Measurements from ENCODE around the gene TCTN3.
A peak's percentile ranks its signal among the peaks of the same experiment; 100 is the strongest.
"Not testable (repeated sequence)": the region's sequence is repeated elsewhere in the genome, so short reads cannot be mapped to it uniquely, and the experiment has no call there.

Gene TCTN3, protein sequence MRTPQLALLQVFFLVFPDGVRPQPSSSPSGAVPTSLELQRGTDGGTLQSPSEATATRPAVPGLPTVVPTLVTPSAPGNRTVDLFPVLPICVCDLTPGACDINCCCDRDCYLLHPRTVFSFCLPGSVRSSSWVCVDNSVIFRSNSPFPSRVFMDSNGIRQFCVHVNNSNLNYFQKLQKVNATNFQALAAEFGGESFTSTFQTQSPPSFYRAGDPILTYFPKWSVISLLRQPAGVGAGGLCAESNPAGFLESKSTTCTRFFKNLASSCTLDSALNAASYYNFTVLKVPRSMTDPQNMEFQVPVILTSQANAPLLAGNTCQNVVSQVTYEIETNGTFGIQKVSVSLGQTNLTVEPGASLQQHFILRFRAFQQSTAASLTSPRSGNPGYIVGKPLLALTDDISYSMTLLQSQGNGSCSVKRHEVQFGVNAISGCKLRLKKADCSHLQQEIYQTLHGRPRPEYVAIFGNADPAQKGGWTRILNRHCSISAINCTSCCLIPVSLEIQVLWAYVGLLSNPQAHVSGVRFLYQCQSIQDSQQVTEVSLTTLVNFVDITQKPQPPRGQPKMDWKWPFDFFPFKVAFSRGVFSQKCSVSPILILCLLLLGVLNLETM

DNA sequence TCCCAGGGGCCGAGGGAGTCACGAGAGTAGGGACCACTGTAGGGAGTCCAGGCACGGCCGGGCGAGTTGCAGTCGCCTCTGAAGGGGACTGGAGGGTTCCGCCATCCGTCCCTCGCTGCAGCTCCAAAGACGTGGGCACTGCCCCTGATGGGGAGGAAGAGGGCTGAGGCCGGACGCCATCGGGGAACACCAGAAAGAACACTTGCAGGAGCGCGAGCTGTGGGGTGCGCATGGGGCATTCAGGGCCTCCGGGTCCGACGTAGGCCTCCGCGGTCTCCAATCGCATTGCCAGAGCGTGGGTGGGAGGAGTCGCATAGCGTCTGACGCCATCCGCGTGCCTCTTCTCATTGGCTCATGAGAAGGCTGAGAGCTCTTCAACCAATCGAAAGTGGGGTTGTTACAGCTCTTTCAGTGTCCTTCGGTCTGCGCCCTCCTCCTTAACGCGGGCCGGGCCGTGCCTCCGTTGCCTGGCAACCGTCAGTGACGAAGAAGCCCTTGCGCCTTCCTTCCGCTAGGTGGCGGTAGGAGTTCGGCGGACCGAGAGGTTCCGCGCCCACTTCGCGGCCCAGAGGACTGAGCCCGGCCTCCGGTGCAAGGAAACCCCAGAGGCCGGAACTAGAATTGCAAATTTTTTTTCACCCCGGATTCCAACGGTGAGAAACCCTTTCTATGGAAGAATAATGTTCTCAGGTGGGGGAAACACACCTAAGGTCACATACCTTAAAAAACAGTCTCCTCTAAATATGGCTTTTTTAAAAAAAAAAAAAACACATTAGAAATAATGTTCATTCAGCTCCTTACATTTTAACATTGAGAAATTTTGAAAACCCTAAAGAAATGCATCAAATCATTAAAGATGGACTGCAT lies at the start of gene TCTN3:
Gene TCTN3 (minus strand): TSS at position 260 of the 867 bp plus-strand sequence. CDS start 28 bp downstream, at position 232.
- peak; percentile 95 for DNase-seq

DNA sequence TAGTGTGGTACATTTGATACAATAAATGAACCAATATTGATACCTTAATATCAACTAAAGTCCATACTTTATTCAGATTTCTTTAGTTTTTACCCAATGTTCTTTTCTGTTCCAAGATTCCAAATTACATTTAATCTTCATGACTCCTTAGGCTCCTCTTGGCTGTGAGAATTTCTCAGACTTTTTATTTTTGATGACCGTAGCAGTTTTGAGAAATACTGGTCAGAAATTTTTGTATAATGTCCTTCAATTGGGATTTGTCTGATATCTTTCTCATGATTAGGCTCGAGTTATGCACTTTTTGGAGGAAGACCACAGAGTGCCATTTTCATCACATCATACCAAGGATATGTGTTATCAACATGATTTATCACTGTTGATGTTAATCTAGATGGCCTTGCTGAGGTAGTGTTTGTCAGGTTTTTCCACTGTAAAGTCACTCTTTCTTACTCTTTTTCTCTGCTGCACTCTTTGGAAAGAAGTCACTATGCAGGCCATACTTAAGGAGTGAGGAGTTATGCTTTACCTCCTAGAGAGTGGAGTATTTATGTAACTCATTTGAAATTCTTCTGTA lies 49.3 kb upstream of the TCTN3 start:
- no peak for DNase-seq

DNA sequence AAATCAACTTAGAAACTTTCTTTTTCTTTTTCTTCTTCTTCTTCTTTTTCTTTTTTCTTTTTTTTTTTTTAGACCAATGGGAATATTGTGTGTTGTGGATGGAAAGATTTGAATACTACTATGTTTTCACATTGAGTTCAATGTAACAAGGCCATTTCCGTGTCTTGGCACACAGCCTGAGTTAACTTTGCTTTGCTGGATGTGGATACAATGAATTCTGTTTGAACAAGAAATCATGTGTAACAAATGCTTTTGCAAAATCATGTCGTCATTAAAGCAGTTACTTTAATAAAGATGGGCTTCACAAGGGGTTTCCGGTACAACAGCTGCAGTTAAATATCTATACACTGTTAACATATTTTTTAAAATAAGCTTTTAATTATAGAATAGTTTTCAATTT lies 48.8 kb upstream of the TCTN3 start:
- DNase-seq, result no peak

DNA sequence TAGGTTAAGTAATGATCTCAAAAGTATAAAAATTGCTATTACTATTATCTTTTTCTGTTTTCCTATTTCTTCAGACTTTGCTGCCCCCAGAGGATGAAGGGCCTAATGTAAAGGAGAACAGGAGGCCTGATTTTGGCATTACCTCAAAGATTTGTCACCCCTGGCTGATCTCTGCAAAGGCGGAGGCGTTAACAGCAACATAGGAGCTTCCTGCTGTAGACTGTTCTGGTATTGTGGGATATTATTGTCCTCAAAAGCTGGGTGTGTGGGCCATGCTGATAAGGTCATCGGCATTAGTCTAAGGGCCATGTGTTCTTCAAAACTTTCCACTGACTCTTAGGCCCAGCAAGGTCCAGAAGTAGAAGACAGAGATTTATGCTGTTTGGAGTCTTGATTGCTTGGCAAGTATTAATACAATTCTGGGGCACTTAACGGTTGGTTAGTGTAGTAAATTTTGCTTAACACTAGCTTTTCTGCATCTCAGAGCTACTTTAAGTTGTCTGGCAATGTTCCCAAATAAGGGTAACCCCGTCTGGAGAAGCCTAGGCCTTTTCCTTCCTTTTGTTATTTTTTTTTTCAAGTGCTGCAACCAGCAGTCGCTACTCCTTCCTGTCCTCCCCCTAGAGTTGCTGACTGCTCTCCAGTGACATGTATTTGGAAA lies 48.2 kb upstream of the TCTN3 start:
- DNase-seq, result no peak

DNA sequence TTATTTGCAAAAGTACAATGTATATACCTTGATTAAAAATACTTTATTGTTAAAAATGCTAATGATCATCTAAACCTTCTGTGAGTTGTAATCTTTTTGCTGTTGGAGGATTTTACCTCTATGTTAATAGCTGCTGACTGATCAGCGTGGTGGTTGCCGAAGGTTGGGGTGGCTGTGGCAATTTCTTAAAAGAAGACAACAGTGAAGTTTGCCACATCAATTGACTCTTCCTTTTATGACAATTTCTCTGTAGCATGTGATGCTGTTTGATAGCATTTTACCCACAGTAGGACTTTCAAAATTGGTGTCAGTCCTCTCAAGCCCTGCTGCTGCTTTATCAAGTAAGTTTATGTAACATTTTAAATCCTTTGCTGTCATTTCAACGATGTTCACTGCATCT lies 45.3 kb upstream of the TCTN3 start:
- no peak for DNase-seq

DNA sequence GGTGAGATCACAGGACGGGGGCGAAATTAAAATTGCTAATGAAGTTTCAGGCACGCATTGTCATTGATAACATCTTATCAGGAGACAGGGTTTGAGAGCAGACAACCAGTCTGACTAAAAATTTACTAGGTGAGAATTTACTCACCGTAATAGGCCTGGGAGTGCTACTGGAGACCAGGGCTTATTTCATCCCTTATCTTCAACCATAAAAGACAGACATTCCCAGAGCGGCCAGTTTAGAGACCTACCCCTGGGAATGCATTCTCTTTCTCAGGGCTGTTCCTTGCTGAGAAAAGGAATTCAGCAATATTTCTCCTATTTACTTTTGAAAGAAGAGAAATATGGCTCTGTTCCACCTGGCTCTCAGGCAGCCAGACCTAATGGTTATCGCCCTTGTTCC lies 39.2 kb upstream of the TCTN3 start:
- DNase-seq, result not testable (repeated sequence)

DNA sequence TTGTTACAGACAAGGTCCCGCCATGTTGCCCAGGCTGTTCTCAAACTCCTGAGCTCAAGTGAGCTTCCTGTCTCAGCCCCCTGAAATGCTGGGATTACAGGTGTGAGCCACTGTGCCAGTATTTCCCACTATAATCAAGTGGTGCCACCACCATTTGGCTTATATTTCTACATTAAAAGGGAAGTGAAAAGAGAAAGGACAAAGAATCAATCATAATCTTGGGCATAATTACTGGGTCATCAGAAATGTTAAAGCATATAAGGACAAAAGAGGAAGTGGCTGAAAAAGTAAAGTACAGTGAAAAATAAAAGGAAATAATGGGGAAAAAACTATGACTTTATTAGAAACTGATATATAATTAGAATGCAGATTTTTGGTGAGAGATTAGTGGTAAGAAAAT lies 36.5 kb upstream of the TCTN3 start:
- no peak for DNase-seq

DNA sequence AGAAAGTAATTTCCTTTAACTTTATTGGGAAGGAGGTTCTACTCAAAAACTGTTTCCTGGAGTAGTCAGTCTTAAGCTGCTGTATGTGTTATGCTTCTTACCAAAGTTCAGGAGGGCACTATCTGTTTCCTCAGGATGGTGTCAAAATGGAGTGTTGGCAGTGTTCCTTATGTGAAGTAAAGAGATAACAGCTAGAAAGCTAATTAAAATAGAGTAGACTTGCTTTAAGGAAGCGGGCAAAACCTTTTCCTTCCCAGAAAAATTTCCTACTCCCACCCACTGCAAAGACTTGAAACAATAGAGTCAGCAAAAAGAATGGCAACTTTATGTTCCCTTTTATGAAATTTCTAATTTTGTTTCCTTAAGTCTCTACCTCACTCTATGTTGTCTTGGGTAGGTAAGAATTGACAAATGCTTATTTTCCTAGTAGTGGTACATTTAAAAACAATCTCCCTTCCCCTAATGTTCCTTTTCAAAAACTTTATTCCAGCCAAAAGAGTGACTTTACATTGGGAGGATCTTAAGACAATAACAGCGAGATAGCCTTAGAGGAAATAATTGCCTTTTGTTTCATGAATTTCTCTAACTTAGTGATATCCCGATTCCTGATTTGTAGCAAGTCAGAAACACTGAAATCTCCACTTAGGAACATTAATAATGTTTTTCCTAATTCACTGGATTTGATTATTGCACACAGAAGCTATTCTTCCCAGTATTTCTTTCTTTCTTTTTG lies 35.8 kb upstream of the TCTN3 start:
- no peak for DNase-seq

DNA sequence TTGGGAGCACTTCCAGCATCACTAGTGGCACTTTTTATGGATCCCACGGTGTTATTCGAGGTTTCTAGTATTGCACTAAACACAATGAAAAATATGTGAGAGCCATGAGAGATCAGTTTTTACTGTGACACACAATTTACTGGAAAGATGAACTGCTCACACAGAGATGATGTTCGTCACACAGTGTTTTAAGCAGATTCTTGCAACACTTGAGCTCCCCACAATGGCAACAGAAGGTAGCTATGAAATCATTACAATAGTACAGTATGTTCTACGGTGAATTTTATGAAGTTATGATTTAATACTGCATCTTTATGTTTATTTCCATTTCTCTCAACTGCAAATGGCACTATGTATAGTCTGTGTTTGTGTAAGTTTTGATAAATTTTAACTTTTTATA lies 34.8 kb upstream of the TCTN3 start:
- DNase-seq, result no peak

DNA sequence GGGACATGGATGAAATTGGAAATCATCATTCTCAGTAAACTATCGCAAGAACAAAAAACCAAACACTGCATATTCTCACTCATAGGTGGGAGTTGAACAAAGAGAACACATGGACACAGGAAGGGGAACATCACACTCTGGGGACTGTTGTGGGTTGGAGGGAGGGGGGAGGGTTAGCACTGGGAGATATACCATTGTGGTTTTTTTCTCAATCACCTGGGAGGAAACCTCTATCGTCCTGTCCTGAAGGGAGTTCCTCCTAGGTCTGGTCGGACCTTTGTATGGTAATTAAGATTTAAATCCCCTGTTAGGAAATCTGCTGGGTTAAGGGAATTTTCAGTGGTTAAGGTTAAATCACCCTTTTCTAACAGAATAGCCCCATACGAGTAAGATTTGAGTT lies 28.8 kb upstream of the TCTN3 start:
- not testable (repeated sequence) for DNase-seq

DNA sequence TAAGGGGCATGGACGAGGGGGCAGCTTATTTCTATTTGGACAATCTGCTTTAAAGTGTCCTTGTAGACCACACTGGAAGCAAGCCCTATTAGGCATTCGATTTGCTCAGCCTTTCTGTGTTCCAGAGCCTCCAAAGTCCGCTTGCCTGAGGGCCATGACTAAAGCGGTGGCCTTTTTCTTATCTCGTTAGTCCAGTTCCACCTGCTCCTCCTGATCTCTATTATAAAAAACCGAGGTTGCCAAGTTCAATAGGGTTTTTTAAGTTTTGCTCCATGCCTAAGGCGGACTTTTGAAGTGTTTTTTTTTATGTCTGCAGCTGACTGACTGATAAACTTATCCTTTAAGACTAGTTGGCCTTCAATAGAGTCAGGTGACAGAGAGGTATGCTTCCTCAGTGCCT lies 27.0 kb upstream of the TCTN3 start:
- not testable (repeated sequence) for DNase-seq

DNA sequence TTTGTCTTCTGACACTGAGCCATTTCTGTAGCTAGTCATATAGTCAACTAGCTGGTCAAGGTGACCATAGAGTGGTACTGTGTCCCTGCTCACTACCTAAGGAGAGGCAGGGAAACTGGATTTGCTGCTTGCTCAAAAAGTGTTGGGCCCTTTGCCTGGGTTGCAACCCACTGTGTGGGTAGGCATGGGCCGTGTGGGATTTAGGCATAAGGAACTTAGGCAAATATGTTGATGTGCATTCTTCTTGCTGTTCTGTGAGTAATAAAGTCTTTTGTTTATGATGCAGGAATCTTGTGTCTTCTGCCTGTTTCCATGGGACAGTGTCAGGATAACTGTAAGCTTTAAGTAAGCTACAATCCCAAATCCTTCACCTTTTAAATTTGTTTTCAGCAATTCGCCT lies 23.1 kb upstream of the TCTN3 start:
- DNase-seq, result no peak

DNA sequence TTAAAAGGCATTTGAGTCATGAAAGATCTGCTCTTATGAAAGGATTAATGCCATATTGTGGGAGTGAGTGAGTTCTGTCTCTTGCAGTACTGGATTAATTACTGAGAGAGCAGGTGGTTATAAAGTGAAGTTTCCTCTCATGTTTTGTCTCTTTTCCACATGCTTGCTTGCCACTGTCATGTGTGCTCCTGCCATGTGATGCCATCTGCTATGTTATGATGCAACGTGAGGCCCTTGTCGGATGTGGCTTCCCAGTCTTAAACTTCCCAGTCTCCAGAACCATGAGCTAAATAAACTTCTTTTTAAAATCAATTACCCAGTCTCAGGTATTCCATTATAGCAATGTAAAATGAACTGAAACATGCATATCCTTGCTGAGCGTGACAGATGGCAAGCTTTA lies 22.7 kb upstream of the TCTN3 start:
- DNase-seq, result no peak

DNA sequence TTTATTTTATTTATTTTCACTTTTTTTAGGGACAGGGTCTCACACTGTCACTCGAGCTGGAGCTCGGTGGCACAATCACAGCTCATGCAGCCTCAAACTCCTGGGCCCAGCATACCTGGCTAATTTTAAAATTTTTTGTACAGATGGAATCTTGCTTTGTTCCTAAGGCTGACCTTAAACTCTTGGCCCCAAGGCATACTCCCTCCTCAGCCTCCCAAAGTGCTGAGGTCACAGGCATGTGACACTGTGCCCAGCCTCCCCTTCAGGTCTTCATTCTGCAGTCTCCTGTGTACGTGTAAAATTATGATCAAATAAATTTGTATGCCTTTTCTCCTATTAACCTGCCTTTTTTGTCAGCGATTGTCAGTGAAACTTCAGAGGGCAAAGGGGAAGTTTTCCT lies 17.8 kb upstream of the TCTN3 start:
- no peak for DNase-seq

DNA sequence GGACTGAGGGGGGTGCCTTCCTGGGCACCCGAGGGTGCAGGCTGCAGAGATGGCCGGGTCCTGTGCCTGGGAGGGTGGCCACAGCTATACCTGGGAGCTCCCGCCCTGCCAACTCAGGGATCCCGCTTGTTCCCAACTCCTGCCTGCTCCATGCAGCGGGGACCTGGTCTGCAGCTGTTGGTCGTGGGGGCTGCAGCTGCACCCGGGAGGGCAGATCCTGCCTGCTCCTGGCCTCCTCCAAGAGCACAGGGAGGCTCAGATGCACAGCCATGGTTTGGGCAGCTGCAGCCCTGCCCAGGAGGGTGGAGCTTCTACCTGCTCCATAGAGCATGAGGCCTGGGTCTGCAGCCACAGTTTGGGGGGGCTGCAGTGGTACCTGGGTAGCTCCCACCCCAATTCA lies 13.3 kb upstream of the TCTN3 start:
- DNase-seq, result no peak

DNA sequence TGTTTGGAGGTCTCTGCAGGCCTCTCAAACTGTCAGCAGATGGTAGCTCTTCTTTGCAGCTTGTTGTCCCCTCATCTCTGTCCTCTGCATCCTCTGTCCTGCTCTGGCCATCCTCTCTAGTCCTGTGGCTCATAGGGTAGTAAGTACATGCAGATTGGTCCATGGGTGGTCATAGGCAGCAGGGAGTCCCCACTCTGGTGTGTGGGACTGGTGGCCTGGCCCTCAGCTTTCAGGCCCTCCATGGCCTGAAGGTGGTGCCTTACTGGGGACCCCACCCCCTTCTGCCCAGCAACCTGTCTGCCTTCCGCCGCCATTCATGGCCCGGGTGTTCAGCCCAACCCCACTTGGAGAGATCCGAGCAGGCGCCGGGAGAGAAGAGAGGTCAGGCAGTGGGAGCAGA lies 12.8 kb upstream of the TCTN3 start:
- no peak for DNase-seq

DNA sequence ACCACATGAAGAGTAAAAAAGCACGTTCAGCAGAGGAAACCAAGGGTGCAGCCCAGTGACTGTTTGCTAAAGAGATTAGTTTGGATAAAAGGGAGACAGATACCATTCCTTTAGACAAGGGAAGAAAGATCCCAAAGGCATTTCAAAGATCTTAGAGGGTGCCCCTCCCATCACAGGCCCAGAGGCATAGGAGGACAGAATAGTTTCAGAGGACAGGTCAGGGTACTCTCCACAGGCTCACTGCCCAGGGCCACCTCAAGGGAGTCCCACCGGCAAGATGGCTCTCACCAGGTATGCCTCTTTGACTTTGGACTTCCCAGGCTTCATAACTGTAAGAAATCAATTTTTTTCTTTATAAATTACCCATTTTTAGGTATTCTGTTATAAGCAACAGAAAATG lies 4.7 kb upstream of the TCTN3 start:
- DNase-seq, result no peak

DNA sequence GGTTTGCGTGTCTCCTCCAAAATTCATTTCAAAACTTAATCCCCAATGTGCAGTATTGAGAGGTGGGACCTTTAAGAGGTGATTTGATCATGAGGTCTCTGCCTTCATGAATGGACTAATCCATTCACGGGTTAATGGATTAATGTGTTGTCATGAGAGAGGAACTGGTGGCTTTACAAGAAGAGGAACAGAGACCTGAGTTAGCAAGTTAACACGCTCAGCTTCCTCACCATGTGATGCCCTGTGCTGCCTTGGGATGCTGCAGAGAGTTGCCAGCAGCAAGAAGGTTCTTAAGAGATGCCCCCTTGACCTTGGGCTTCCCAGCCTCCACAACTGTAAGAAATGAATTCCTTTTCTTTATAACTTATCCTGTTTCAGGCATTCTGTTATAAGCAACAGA lies 3.7 kb upstream of the TCTN3 start:
- no peak for DNase-seq

DNA sequence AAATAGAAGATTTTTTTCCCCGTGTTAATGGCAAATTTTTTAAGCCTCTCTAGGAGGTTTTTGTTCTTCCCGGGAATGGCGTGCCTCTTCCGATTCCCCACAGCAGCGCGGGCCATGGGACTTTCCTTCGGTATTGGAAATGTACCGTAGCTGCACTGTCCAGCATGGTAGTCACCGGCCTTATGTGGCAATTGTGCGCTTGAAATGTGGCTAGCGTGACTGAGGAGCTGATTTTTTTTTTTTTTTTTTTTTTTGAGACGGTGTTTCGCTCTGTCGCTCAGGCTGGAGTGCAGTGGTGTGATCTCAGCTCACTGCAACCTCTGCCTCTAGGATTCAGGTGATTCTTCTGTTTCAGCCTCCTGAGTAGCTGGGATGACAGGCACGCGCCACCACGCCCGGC lies 938 bp upstream of the TCTN3 start:
- DNase-seq, result no peak

DNA sequence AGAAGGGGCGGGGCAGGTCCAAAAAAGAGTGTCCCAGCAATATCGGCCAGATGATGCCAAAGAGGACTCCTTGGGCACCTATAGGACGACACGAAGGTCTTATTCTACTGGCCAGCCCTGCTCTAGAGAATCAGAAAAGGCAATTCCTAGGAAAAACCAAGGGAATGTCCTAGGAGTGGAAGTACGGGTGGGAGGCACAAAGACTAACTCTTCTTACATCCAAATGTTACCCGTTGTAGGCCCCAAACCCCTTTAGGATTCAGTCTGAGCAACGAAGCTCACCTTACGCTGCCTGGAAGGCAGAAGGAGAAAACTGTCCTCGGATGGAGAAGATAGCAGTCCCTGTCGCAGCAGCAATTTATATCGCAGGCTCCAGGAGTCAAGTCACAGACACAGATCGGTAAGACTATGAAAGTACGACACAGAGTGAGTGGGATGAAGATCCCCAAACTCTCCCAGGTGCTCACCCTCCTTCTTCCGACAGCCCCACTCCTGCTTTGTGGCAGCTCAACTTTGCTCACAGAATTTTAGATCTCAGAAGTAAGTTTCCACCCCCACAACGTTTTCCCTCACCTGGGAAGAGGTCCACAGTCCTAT lies 558 bp downstream of the TCTN3 start:
- no peak for DNase-seq

DNA sequence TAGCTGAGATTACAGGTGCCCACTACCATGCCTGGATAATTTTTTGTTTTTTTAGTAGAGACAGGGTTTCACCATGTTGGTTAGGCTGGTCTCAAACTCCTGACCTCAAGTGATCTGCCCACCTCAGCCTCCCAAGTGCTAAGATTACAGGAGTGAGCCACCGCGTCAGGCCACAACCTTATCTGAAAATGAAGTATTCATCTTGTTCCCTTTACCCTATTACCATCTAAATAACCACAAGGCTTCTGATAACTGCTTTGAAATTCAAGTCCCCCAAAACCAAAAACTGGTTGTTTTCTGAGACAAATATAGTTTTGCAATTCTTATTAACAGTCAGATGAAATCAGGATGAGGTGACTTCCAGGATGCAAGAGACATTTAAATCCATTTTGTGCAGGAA lies 2.4 kb downstream of the TCTN3 start:
- no peak for DNase-seq

DNA sequence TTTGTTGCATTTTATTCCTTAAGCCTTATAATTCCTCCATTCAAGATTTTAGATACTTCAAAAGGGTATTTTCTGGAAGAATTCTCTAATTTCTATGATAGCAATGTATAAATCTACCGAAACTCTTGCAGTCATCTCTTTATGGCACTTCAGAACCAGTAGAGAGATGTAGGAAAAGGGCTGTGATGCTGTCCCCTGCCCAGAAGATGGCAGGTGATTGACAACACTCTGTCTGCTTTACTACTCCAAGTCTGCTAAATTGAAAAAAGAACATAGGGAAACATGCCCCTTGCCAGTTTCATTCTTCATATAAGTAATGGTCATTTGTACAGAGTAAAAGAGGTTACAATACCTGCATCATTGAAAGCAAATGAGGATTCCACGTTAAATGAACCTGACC lies 5.1 kb downstream of the TCTN3 start:
- DNase-seq, result no peak
